ENCODE measurements around the gene DPP3. TPM values are rescaled to one million over a fixed set of nuclear protein-coding genes. Genes with fewer than 3 reads are reported as not detected.

DPP3 gene
- total and polyA plus RNA-seq, 2 of the 4 experiments (the other 2 are of a cell fraction): 51.8 to 66.3 TPM

GRCh38 chr11:66493130-66493529, 12.9 kb downstream of the DPP3 start:
- no peak overlapping the region for H2AFZ ChIP-seq (replicated peaks; ENCODE audit: low read length, poor library complexity)
- 100% methylated on average over 3 of the region's 10 CpGs; no CpG with 5 or more reads in 1 of the 2 experiments for WGBS, 2 experiments (ENCODE audit: extremely low coverage in 2 of 2, insufficient read length in 1 of 2)
- H3K36me3 ChIP-seq (ENCODE audit: control insufficient read depth, insufficient read depth, low read length): peaks cover 51% of the 10 kb centered on the region
- intact Hi-C loops (cut with micrococcal nuclease) (no loop called here), in situ Hi-C loops (cut with MboI; ENCODE audit: low sequenced_read_pairs) (no loop called here), dilution Hi-C loops (cut with HindIII; ENCODE audit: low sequenced_read_pairs, unreplicated experiment) (no loop called here)
- no peak overlapping the region for H3K14ac ChIP-seq (replicated peaks; ENCODE audit: low read depth, low read length)
- H3K4me3 ChIP-seq (ENCODE audit: insufficient read depth, low read depth, low read length): no peak overlapping the region
- peaks cover 3% of the 10 kb centered on the region; the same call in 1 of the 2 replicates for H4K20me1 ChIP-seq (ENCODE audit: insufficient read depth, low read length)
- no peak overlapping the region for H3K27ac ChIP-seq (ENCODE audit: insufficient read depth, low read length)
- H2BK5ac ChIP-seq (ENCODE audit: low read depth, low read length, poor library complexity, severe bottlenecking): no peak overlapping the region
- H2BK120ac ChIP-seq (ENCODE audit: low read depth, low read length): no peak overlapping the region
- no peak overlapping the region for H3K4ac ChIP-seq (ENCODE audit: low read depth, low read length)
- no peak overlapping the region for H2AK5ac ChIP-seq (ENCODE audit: low read depth, low read length)
- BruUV-seq (replicated peaks): no TSS peak
- no peak overlapping the region for H4K91ac ChIP-seq (ENCODE audit: insufficient read depth, low read depth, low read length)
- H3K27me3 ChIP-seq (ENCODE audit: control insufficient read depth, insufficient read depth, low read length): no peaks in the 10 kb centered on the region
- no peak overlapping the region for H4K8ac ChIP-seq (ENCODE audit: low read depth in 2 of 2, low read length in 2 of 2)
- H3K9me3 ChIP-seq (ENCODE audit: control insufficient read depth, insufficient read depth, low read length): no peaks in the 10 kb centered on the region
- H3K56ac ChIP-seq (ENCODE audit: extremely low read depth, insufficient read depth, low read length): no peak overlapping the region
- no peaks in the 10 kb centered on the region for H3K79me1 ChIP-seq (ENCODE audit: low read depth in 1 of 2, low read length in 2 of 2)
- no peak overlapping the region for H2BK15ac ChIP-seq (ENCODE audit: low read depth, low read length)
- H3K4me2 ChIP-seq (ENCODE audit: low read depth, low read length): no peak overlapping the region
- peaks cover 2% of the 10 kb centered on the region; the same call in 1 of the 2 replicates for H3K4me1 ChIP-seq (ENCODE audit: control insufficient read depth, insufficient read depth, low read length)
- ChIA-PET CTCF (no interaction called here), POLR2A (ENCODE audit: unreplicated experiment) (interaction anchor here (0.7 kb wide), 1 partner anchor 161 kb away, joined by 4 read pairs; no protein-coding TSS in a partner anchor)
- no peak for ATAC-seq (ENCODE audit: low read depth)
- H3K18ac ChIP-seq (ENCODE audit: low read depth, low read length): no peak overlapping the region
- H2BK20ac ChIP-seq (ENCODE audit: low read depth, low read length): no peak overlapping the region
- TF ChIP-seq CHD1 (IDR thresholded peaks at IDR 0.05; ENCODE audit: low read depth, low read length) (no peak), CEBPB (IDR thresholded peaks at IDR 0.05; ENCODE audit: low read depth, low read length) (no peak), MAFK (IDR thresholded peaks at IDR 0.05; ENCODE audit: low read depth, low read length) (no peak), RCOR1 (IDR thresholded peaks at IDR 0.05; ENCODE audit: insufficient replicate concordance, low read length) (no peak), CTCF (conservative IDR thresholded peaks at IDR 0.05; ENCODE audit: low read depth, low read length) (no peak), NFE2L2 (IDR thresholded peaks at IDR 0.05; ENCODE audit: low read depth, low read length) (no peak), RAD21 (IDR thresholded peaks at IDR 0.05; ENCODE audit: low read length) (no peak), MXI1 (IDR thresholded peaks at IDR 0.05; ENCODE audit: borderline replicate concordance, low read depth, low read length) (no peak), FOS (IDR thresholded peaks at IDR 0.05; ENCODE audit: low read depth, low read length) (no peak), SMC3 (IDR thresholded peaks at IDR 0.05; ENCODE audit: low read depth, low read length) (no peak), RFX5 (IDR thresholded peaks at IDR 0.05; ENCODE audit: low read depth, low read length) (no peak), BHLHE40 (IDR thresholded peaks at IDR 0.05; ENCODE audit: low read depth, low read length) (no peak), MAZ (IDR thresholded peaks at IDR 0.05; ENCODE audit: borderline replicate concordance, low read depth, low read length) (no peak), POLR2A (IDR thresholded peaks at IDR 0.05; ENCODE audit: low read depth, low read length) (no peak), USF2 (IDR thresholded peaks at IDR 0.05; ENCODE audit: low read depth, low read length) (no peak)
- TF ChIP-seq, protein P1, sequence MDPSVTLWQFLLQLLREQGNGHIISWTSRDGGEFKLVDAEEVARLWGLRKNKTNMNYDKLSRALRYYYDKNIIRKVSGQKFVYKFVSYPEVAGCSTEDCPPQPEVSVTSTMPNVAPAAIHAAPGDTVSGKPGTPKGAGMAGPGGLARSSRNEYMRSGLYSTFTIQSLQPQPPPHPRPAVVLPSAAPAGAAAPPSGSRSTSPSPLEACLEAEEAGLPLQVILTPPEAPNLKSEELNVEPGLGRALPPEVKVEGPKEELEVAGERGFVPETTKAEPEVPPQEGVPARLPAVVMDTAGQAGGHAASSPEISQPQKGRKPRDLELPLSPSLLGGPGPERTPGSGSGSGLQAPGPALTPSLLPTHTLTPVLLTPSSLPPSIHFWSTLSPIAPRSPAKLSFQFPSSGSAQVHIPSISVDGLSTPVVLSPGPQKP (IDR thresholded peaks at IDR 0.05; ENCODE audit: borderline replicate concordance, low read depth, low read length): no peak
- H3K9ac ChIP-seq (ENCODE audit: low read depth, low read length): no peak overlapping the region
- no peak overlapping the region for H3K23ac ChIP-seq (ENCODE audit: low read depth, low read length)
- no peak for DNase-seq
- no peaks in the 10 kb centered on the region for H3K9me1 ChIP-seq (ENCODE audit: insufficient read depth, low read length)
- no peak overlapping the region for H2AK9ac ChIP-seq (replicated peaks; ENCODE audit: low read depth, low read length, poor library complexity)
- no peak overlapping the region for H4K5ac ChIP-seq (ENCODE audit: low read depth, low read length)

Data from IMR-90 (cell line).